ENCODE data around the gene GUK1.

GRCh38 chr1:228184152-228184551 is 44.1 kb downstream of the GUK1 start:
- TF ChIP-seq RAD21 (IDR thresholded peaks at IDR 0.05; ENCODE audit: low read length) (no peak), CEBPB (IDR thresholded peaks at IDR 0.05; ENCODE audit: low read depth, low read length) (no peak), CTCF (conservative IDR thresholded peaks at IDR 0.05; ENCODE audit: low read depth, low read length) (no peak), POLR2A (IDR thresholded peaks at IDR 0.05; ENCODE audit: low read depth, low read length) (no peak), USF2 (IDR thresholded peaks at IDR 0.05; ENCODE audit: low read depth, low read length) (no peak), MAFK (IDR thresholded peaks at IDR 0.05; ENCODE audit: low read depth, low read length) (no peak), MXI1 (IDR thresholded peaks at IDR 0.05; ENCODE audit: borderline replicate concordance, low read depth, low read length) (no peak), BHLHE40 (IDR thresholded peaks at IDR 0.05; ENCODE audit: low read depth, low read length) (no peak), RCOR1 (IDR thresholded peaks at IDR 0.05; ENCODE audit: insufficient replicate concordance, low read length) (no peak), NFE2L2 (IDR thresholded peaks at IDR 0.05; ENCODE audit: low read depth, low read length) (no peak)
